HepG2 (cell line): Measurements from ENCODE around the gene GRK3. TPM values are rescaled to one million over a fixed set of nuclear protein-coding genes. Genes with fewer than 3 reads are reported as not detected.
A peak's percentile ranks its signal among the peaks of the same experiment; 100 is the strongest.

ENCODE experiments used
- ATAC-seq: fragments of 200-7000 bp; cut with Tn5 transposase; 3 replicates; pipeline ENCODE4 v1.9.1; 2020; ENCODE audit warnings: mild to moderate bottlenecking, moderate library complexity
- BruUV-seq: library from RNA; stranded (reverse); fragments of 400-500 nt; replicated peaks from 2 replicates; lab custom pipeline; 2021; lab: Mats Ljungman, UMichigan
- CTCF ChIA-PET: fragments of 300-600 bp; formaldehyde crosslinking; extraction: SDS; loops from one replicate; lab custom pipeline; 2021; ENCODE audit warnings: low total read pairs, inconsistent platforms, low intra/inter-chr PET ratio; lab: Yijun Ruan, JAX
- POLR2A ChIA-PET: fragments of 350-600 bp; sonication (Branson Sonifier 250); formaldehyde crosslinking; loops from one replicate; lab custom pipeline; 2020; ENCODE audit warnings: antibody characterized with exemption, inconsistent platforms; lab: Yijun Ruan, JAX
- DNase-seq: peaks from one replicate; pipeline ENCODE4 v3.0.0-alpha.2; 2015; ENCODE audit warnings: low spot score
- FAIRE-seq: peaks from 3 replicates; lab custom pipeline; 2011; peaks lifted over from hg19 to GRCh38; lab: Jason Lieb, UNC
- H2AFZ ChIP-seq: one replicate; pipeline ENCODE4 v1.6.1; 2011; ENCODE audit warnings: low read length, inconsistent platforms
- H3K27ac ChIP-seq: fragments of 300-600 bp; 3 replicates; pipeline ENCODE4 v1.8.0; 2011; ENCODE audit warnings: mixed run types, mild to moderate bottlenecking, mixed read lengths, low read length, inconsistent platforms; ENCODE audit not compliant: insufficient read depth; ENCODE audit errors: extremely low read length
- H3K27me3 ChIP-seq, 2 experiments: fragments of 200-600 bp in 1 of 2; 2 replicates in 1 of 2; 3 replicates in 1 of 2; pipeline versions ENCODE4 v1.6.0 to v1.8.0; 2011; ENCODE audit warnings: low read length in 2 of 2, mild to moderate bottlenecking in 2 of 2, moderate library complexity in 2 of 2, inconsistent platforms in 1 of 2; ENCODE audit not compliant: insufficient read depth in 2 of 2, control insufficient read depth in 1 of 2
- H3K36me3 ChIP-seq, 2 experiments: fragments of 200-600 bp in 1 of 2; replicated peaks in 1 of 2; 2 replicates in 1 of 2; 3 replicates in 1 of 2; pipeline versions ENCODE4 v1.5.1 to v1.8.0; 2011; ENCODE audit warnings: low read length in 2 of 2, inconsistent platforms in 1 of 2; ENCODE audit not compliant: insufficient read depth in 2 of 2, control insufficient read depth in 1 of 2
- H3K4me1 ChIP-seq: 2 replicates; pipeline ENCODE4 v1.5.1; 2012; ENCODE audit warnings: low read length, inconsistent platforms; ENCODE audit not compliant: insufficient read depth
- H3K4me2 ChIP-seq: 2 replicates; pipeline ENCODE4 v1.6.0; 2011; ENCODE audit warnings: low read depth, low read length, inconsistent platforms
- H3K4me3 ChIP-seq, 3 experiments: fragments of 200-600 bp in 1 of 3; sonication (generic), shearing (Covaris generic) in 1 of 3; replicated peaks in 1 of 3; 2 replicates each; pipeline ENCODE4 v1.5.1; 2011 to 2016; ENCODE audit warnings: low read length in 3 of 3, inconsistent platforms in 2 of 3, low read depth in 2 of 3, mild to moderate bottlenecking in 2 of 3, control low read depth in 1 of 3, mixed read lengths in 1 of 3; ENCODE audit not compliant: insufficient read depth in 1 of 3
- H3K79me2 ChIP-seq: one replicate; pipeline ENCODE4 v1.6.1; 2011; ENCODE audit warnings: low read length, inconsistent platforms; ENCODE audit not compliant: insufficient read depth
- H3K9ac ChIP-seq: 2 replicates; pipeline ENCODE4 v1.6.0; 2011; ENCODE audit warnings: mild to moderate bottlenecking, low read depth, low read length, inconsistent platforms; ENCODE audit not compliant: insufficient read depth
- H3K9me3 ChIP-seq: 2 replicates; pipeline ENCODE4 v1.5.1; 2012; ENCODE audit warnings: mild to moderate bottlenecking, low read length
- H4K20me1 ChIP-seq: 2 replicates; pipeline ENCODE4 v1.6.0; 2011; ENCODE audit warnings: inconsistent platforms, mild to moderate bottlenecking, low read length, moderate library complexity; ENCODE audit not compliant: insufficient read depth
- ARID5B ChIP-seq: IDR thresholded peaks from 2 replicates; pipeline ENCODE4 v1.4.0; 2020; ENCODE audit warnings: mild to moderate bottlenecking, missing genetic modification reagents
- BCL6 ChIP-seq: IDR thresholded peaks from 2 replicates; pipeline ENCODE4 v1.6.1; 2016; ENCODE audit warnings: missing genetic modification reagents, missing compliant biosample characterization
- CBFB ChIP-seq: sonication (generic); formaldehyde crosslinking; IDR thresholded peaks from 2 replicates; pipeline ENCODE4 v1.4.0; 2020; ENCODE audit warnings: missing genetic modification reagents
- CREM ChIP-seq, 2 experiments: sonication (generic) in 1 of 2; formaldehyde crosslinking in 1 of 2; IDR thresholded peaks; 2 replicates each; pipeline versions ENCODE4 v1.4.0 to v1.6.1; 2016 to 2020; ENCODE audit warnings: antibody characterized with exemption in 1 of 2, mild to moderate bottlenecking in 1 of 2, missing genetic modification reagents in 1 of 2
- ELF3 ChIP-seq: IDR thresholded peaks from 2 replicates; pipeline ENCODE4 v1.6.1; 2016; ENCODE audit warnings: missing genetic modification reagents, missing compliant biosample characterization
- FOSL2 ChIP-seq: sonication (generic); formaldehyde crosslinking; IDR thresholded peaks from 2 replicates; pipeline ENCODE4 v1.4.0; 2020; ENCODE audit warnings: missing genetic modification reagents
- FOXA1 ChIP-seq, 2 experiments: fragments of 450-650 bp in 1 of 2; sonication (generic) in 1 of 2; formaldehyde crosslinking in 1 of 2; IDR thresholded peaks; 2 replicates each; pipeline versions ENCODE4 v1.4.0 to v1.6.1; 2016 to 2020; ENCODE audit warnings: missing genetic modification reagents in 1 of 2
- KDM4B ChIP-seq: sonication (generic); formaldehyde crosslinking; IDR thresholded peaks from 2 replicates; pipeline ENCODE4 v1.4.0; 2020; ENCODE audit warnings: missing genetic modification reagents
- NCOA2 ChIP-seq: sonication (generic); formaldehyde crosslinking; IDR thresholded peaks from 2 replicates; pipeline ENCODE4 v1.8.0; 2022; ENCODE audit warnings: inconsistent platforms
- NR2F6 ChIP-seq, 2 experiments: IDR thresholded peaks; 2 replicates each; pipeline ENCODE4 v1.6.1; 2016; ENCODE audit warnings: antibody characterized with exemption in 1 of 2, mild to moderate bottlenecking in 1 of 2
- PPARG ChIP-seq: conservative IDR thresholded peaks from 2 replicates; pipeline ENCODE4 v1.6.1; 2016; ENCODE audit warnings: missing biosample characterization, missing genetic modification reagents
- RARA ChIP-seq: IDR thresholded peaks from 2 replicates; pipeline ENCODE4 v1.6.1; 2016; ENCODE audit warnings: missing genetic modification reagents, missing compliant biosample characterization
- RXRB ChIP-seq: IDR thresholded peaks from 2 replicates; pipeline ENCODE4 v1.6.1; 2016; ENCODE audit warnings: borderline replicate concordance, missing genetic modification reagents, missing compliant biosample characterization
- SAP130 ChIP-seq: IDR thresholded peaks from 2 replicates; pipeline ENCODE4 v1.6.1; 2016; ENCODE audit warnings: low read depth
- TEAD3 ChIP-seq: optimal IDR thresholded peaks from 2 replicates; pipeline ENCODE3; 2016; ENCODE audit warnings: borderline replicate concordance
- ZGPAT ChIP-seq: IDR thresholded peaks from 2 replicates; pipeline ENCODE4 v1.6.1; 2016; ENCODE audit warnings: mild to moderate bottlenecking
- ZNF235 ChIP-seq: sonication (generic); formaldehyde crosslinking; IDR thresholded peaks from 2 replicates; pipeline ENCODE4 v1.8.1; 2023; ENCODE audit warnings: mild to moderate bottlenecking, missing genetic modification reagents, borderline replicate concordance
- ZNF549 ChIP-seq: sonication (generic); formaldehyde crosslinking; IDR thresholded peaks from 2 replicates; pipeline ENCODE4 v1.5.0; 2020; ENCODE audit warnings: missing genetic modification reagents
- ZNF678 ChIP-seq: sonication (generic); formaldehyde crosslinking; IDR thresholded peaks from 2 replicates; pipeline ENCODE4 v1.4.0; 2020; ENCODE audit warnings: mild to moderate bottlenecking, missing genetic modification reagents
- ZNF749 ChIP-seq: sonication (generic); formaldehyde crosslinking; IDR thresholded peaks from 2 replicates; pipeline ENCODE4 v1.8.0; 2022; ENCODE audit warnings: mild to moderate bottlenecking, missing genetic modification reagents, moderate library complexity, borderline replicate concordance
- WGBS: methylation state at CpG from one replicate; pipeline ENCODE4 v1.1.6; 2017; ENCODE audit warnings: low lambda C conversion rate; 5-methylcytosine and 5-hydroxymethylcytosine counted together
- in situ Hi-C: cut with HindIII; loops from 2 replicates; pipeline ENCODE4 v1.10.0; 2017; ENCODE audit warnings: low pct_unique_long_range_greater_than_20kb; ENCODE audit not compliant: extremely low pct_ligation_motif_present
- intact Hi-C: fragments of 100-400 bp; cut with micrococcal nuclease; formaldehyde crosslinking; loops from one replicate; pipeline ENCODE4 v1.10.0; 2022; ENCODE audit not compliant: unreplicated experiment
- polyA plus RNA-seq, 8 experiments: library from polyadenylated mRNA; depleted of rRNA in 3 of 8; stranded (reverse) in 7 of 8; unstranded in 1 of 8; fragments of >200 nt; fragmentation: Illumina TruSeq in 4 of 8; extraction: Trizol in 4 of 8; gene quantifications; 2 replicates each; pipeline versions ENCODE4 v1.2.1 to v1.2.3, GENCODE V29; 2011 to 2016; ENCODE audit warnings: low read depth in 4 of 8, missing spikeins in 1 of 8, mixed read lengths in 1 of 8; ENCODE audit not compliant: insufficient read depth in 1 of 8
- total RNA-seq, 5 experiments: library from RNA; depleted of rRNA; stranded (reverse); fragments of >200 nt; fragmentation: Illumina TruSeq; extraction: Trizol; gene quantifications; 2 replicates each; pipeline ENCODE4 v1.2.3, GENCODE V29; 2016; ENCODE audit warnings: low read depth in 1 of 5

The GRK3 gene
- total and polyA plus RNA-seq, 2 of the 13 experiments (the other 11 are each of a cell fraction or from before 2014, with no cell fraction given) = 8.5 to 16.7 TPM

- peak; percentile 67 for TF ChIP-seq TEAD3
- no peak for TF ChIP-seq ZNF235 (CRISPR knock-in tag)
- peak; percentile 50 for TF ChIP-seq ELF3 (CRISPR knock-in tag)
- no peak for TF ChIP-seq CBFB (CRISPR knock-in tag)
- TF ChIP-seq ZNF749 (CRISPR knock-in tag) = no peak
- TF ChIP-seq KDM4B (CRISPR knock-in tag) = no peak
- peak; percentile 22 for TF ChIP-seq RXRB
- TF ChIP-seq SAP130 = peak; percentile 28; the same call in 1 of the 2 replicates
- 0 out of 2 replicates have a peak, but pooled peaks have one; percentile 4 for TF ChIP-seq RARA (CRISPR knock-in tag)
- 0 out of 2 replicates have a peak, but pooled peaks have one; percentile 2 for TF ChIP-seq BCL6 (CRISPR knock-in tag)
- TF ChIP-seq FOXA1 (IDR thresholded peaks at IDR 0.05) = no peak
- peak; percentile 27; the same call in 1 of the 2 replicates for TF ChIP-seq FOXA1 (CRISPR knock-in tag; IDR thresholded peaks at IDR 0.05)
- TF ChIP-seq ARID5B = peak; percentile 13; the same call in 1 of the 2 replicates
- TF ChIP-seq FOSL2 (CRISPR knock-in tag) = peak; percentile 53
- peak; percentile 60; the same call in 1 of the 2 replicates for TF ChIP-seq PPARG (CRISPR knock-in tag)
- no peak for TF ChIP-seq ZNF678 (CRISPR knock-in tag)
- TF ChIP-seq ZNF549 (CRISPR knock-in tag) = no peak
- TF ChIP-seq CREM (IDR thresholded peaks at IDR 0.05) = 0 out of 2 replicates have a peak, but pooled peaks have one; percentile 17
- TF ChIP-seq CREM (CRISPR knock-in tag; IDR thresholded peaks at IDR 0.05) = no peak
- peak; percentile 41; the same call in 1 of the 2 replicates for TF ChIP-seq NCOA2 (CRISPR knock-in tag)
- TF ChIP-seq NR2F6 (IDR thresholded peaks at IDR 0.05) = 0 out of 2 replicates have a peak, but pooled peaks have one; percentile 9
- no peak for TF ChIP-seq NR2F6 (CRISPR knock-in tag; IDR thresholded peaks at IDR 0.05)
- 0 out of 2 replicates have a peak, but pooled peaks have one; percentile 35 for TF ChIP-seq ZGPAT (CRISPR knock-in tag)
- FAIRE-seq (no peak), DNase-seq (peak; percentile 83), ATAC-seq (peak; percentile 37; the same call in 1 of the 3 replicates)
- intact Hi-C loops = no loop called here
- no peak overlapping the region for H3K27ac ChIP-seq
- no peak overlapping the region for H2AFZ ChIP-seq
- ChIA-PET POLR2A (no interaction called here), CTCF (no interaction called here)
- no peaks in the 10 kb centered on the region for H3K9me3 ChIP-seq
- WGBS = 5% methylated on average over 4 of the region's 5 CpGs
- no peak overlapping the region for H3K4me3 ChIP-seq
- peaks cover 34% of the 10 kb centered on the region for H3K4me1 ChIP-seq
- H4K20me1 ChIP-seq = no peaks in the 10 kb centered on the region
- in situ Hi-C loops = no loop called here
- no TSS peak for BruUV-seq
- H3K9ac ChIP-seq = no peak overlapping the region
- H3K79me2 ChIP-seq = no peaks in the 10 kb centered on the region
- H3K27me3 ChIP-seq = peaks cover 0 to 1% of the 10 kb centered on the region in 2 experiments; a peak in 1 of 5 replicates
- no peaks in the 10 kb centered on the region for H3K36me3 ChIP-seq
- no peak overlapping the region; the same call in 1 of the 2 replicates for H3K4me2 ChIP-seq
Measured at GRCh38 chr22:25759825-25760231, 195.4 kb downstream of the GRK3 start.
